Trophoblast cell (in vitro differentiated cells and primary cell): ENCODE measurements around the gene CADPS2.
A peak's percentile ranks its signal among the peaks of the same experiment; 100 is the strongest.

Experiments used
- DNase-seq, 2 donors: peaks; one replicate each; pipeline ENCODE4 v3.0.0-alpha.2; 2016
- H2AFZ ChIP-seq: 2 replicates; pipeline ENCODE4 v1.6.1; 2013; ENCODE audit warnings: low read length, moderate library complexity, mild to moderate bottlenecking; ENCODE audit not compliant: insufficient read depth, poor library complexity
- H2AK5ac ChIP-seq: 2 replicates; pipeline ENCODE4 v1.6.1; 2013; ENCODE audit warnings: mild to moderate bottlenecking, low read length
- H2BK120ac ChIP-seq: 2 replicates; pipeline ENCODE4 v1.6.1; 2013; ENCODE audit warnings: low read length, mild to moderate bottlenecking, moderate library complexity; ENCODE audit not compliant: insufficient read depth, poor library complexity
- H2BK12ac ChIP-seq: 2 replicates; pipeline ENCODE4 v1.6.1; 2013; ENCODE audit warnings: mild to moderate bottlenecking, low read length, moderate library complexity
- H2BK5ac ChIP-seq: 2 replicates; pipeline ENCODE4 v1.6.1; 2013; ENCODE audit warnings: low read length, low read depth, moderate library complexity, mild to moderate bottlenecking; ENCODE audit not compliant: poor library complexity
- H3K14ac ChIP-seq: 2 replicates; pipeline ENCODE4 v1.6.1; 2013; ENCODE audit warnings: mild to moderate bottlenecking, low read length
- H3K18ac ChIP-seq: 2 replicates; pipeline ENCODE4 v1.6.1; 2013; ENCODE audit warnings: mild to moderate bottlenecking, low read length
- H3K23ac ChIP-seq: 2 replicates; pipeline ENCODE4 v1.6.1; 2013; ENCODE audit warnings: low read length
- H3K27ac ChIP-seq: 2 replicates; pipeline ENCODE4 v1.5.1; 2013; ENCODE audit warnings: low read depth, mild to moderate bottlenecking, inconsistent platforms, low read length, moderate library complexity
- H3K27me3 ChIP-seq: 2 replicates; pipeline ENCODE4 v1.6.1; 2013; ENCODE audit warnings: inconsistent platforms, mild to moderate bottlenecking, low read length, moderate library complexity; ENCODE audit not compliant: insufficient read depth
- H3K36me3 ChIP-seq, 2 experiments: 1 replicate in 1 of 2; 2 replicates in 1 of 2; pipeline ENCODE4 v1.6.1; 2013; ENCODE audit warnings: low read length in 2 of 2, mild to moderate bottlenecking in 2 of 2, moderate library complexity in 1 of 2; ENCODE audit not compliant: insufficient read depth in 2 of 2, control insufficient read depth in 1 of 2
- H3K4ac ChIP-seq: 2 replicates; pipeline ENCODE4 v1.6.1; 2013; ENCODE audit warnings: low read depth, mild to moderate bottlenecking, low read length, moderate library complexity
- H3K4me1 ChIP-seq, 2 experiments: 1 replicate in 1 of 2; 2 replicates in 1 of 2; pipeline ENCODE4 v1.6.1; 2013; ENCODE audit warnings: low read length in 2 of 2, mild to moderate bottlenecking in 2 of 2, moderate library complexity in 1 of 2; ENCODE audit not compliant: insufficient read depth in 2 of 2, control insufficient read depth in 1 of 2
- H3K4me2 ChIP-seq: 2 replicates; pipeline ENCODE4 v1.6.1; 2013; ENCODE audit warnings: inconsistent platforms, mild to moderate bottlenecking, low read length, moderate library complexity
- H3K4me3 ChIP-seq: 2 replicates; pipeline ENCODE4 v1.5.1; 2013; ENCODE audit warnings: mild to moderate bottlenecking, low read depth, low read length, inconsistent platforms
- H3K79me1 ChIP-seq: one replicate; pipeline ENCODE4 v1.6.1; 2013; ENCODE audit warnings: low read length
- H3K79me2 ChIP-seq: 2 replicates; pipeline ENCODE4 v1.6.1; 2013; ENCODE audit warnings: low read length, mild to moderate bottlenecking; ENCODE audit not compliant: control insufficient read depth, insufficient read depth, poor library complexity
- H3K9ac ChIP-seq: 2 replicates; pipeline ENCODE4 v1.6.1; 2013; ENCODE audit warnings: mild to moderate bottlenecking, low read length
- H3K9me3 ChIP-seq: 2 replicates; pipeline ENCODE4 v1.6.1; 2013; ENCODE audit warnings: low read depth, mild to moderate bottlenecking, control low read depth, inconsistent platforms, low read length; ENCODE audit not compliant: insufficient read depth
- H4K12ac ChIP-seq: 2 replicates; pipeline ENCODE4 v1.6.1; 2013; ENCODE audit warnings: low read depth, mild to moderate bottlenecking, low read length, moderate library complexity
- H4K8ac ChIP-seq: 2 replicates; pipeline ENCODE4 v1.6.1; 2013; ENCODE audit warnings: low read depth, mild to moderate bottlenecking, low read length, moderate library complexity
- H4K91ac ChIP-seq: one replicate; pipeline ENCODE4 v1.6.1; 2013; ENCODE audit warnings: low read depth, mild to moderate bottlenecking, low read length, moderate library complexity
- WGBS: extraction: QIAGEN DNeasy Blood & Tissue Kit; methylation state at CpG from one replicate; pipeline ENCODE4 v1.1.7; 2013; ENCODE audit warnings: missing lambda C conversion rate; ENCODE audit not compliant: insufficient read length, insufficient coverage; ENCODE audit errors: extremely low coverage; 5-methylcytosine and 5-hydroxymethylcytosine counted together

Gene CADPS2

GRCh38 chr7:122869260-122869659 lies 17.0 kb downstream of the CADPS2 start:
- Histone ChIP-seq H3K79me2 (no peaks in the 10 kb centered on the region), H4K12ac (no peak overlapping the region), H3K4me3 (no peak overlapping the region), H4K8ac (no peak overlapping the region), H3K9me3 (no peaks in the 10 kb centered on the region), H2BK5ac (no peak overlapping the region), H3K27me3 (no peaks in the 10 kb centered on the region), H3K18ac (no peak overlapping the region), H2AFZ (no peak overlapping the region), H3K23ac (no peak overlapping the region), H3K36me3 (no peaks in the 10 kb centered on the region), H3K4me2 (no peak overlapping the region), H2AK5ac (no peak overlapping the region), H4K91ac (no peak overlapping the region), H3K4me1 (no peaks in the 10 kb centered on the region), H3K4ac (no peak overlapping the region), H3K14ac (no peak overlapping the region), H2BK120ac (no peak overlapping the region), H3K79me1 (no peaks in the 10 kb centered on the region), H3K9ac (no peak overlapping the region), H3K27ac (no peak overlapping the region), H2BK12ac (no peak overlapping the region)
- no CpG with 5 or more reads among the region's 1 CpG for WGBS
- no peak for DNase-seq

GRCh38 chr7:122867471-122867980 lies 18.7 kb downstream of the CADPS2 start:
- Histone ChIP-seq H3K18ac (no peak overlapping the region), H3K4me1 (no peaks in the 10 kb centered on the region), H3K14ac (no peak overlapping the region), H2AFZ (no peak overlapping the region), H3K9me3 (no peaks in the 10 kb centered on the region), H3K79me2 (no peaks in the 10 kb centered on the region), H2BK12ac (no peak overlapping the region), H3K4me2 (no peak overlapping the region), H2BK120ac (no peak overlapping the region), H3K27ac (no peak overlapping the region), H4K12ac (no peak overlapping the region), H4K91ac (no peak overlapping the region), H3K23ac (no peak overlapping the region), H3K27me3 (no peaks in the 10 kb centered on the region), H3K4ac (no peak overlapping the region), H2BK5ac (no peak overlapping the region), H4K8ac (no peak overlapping the region), H2AK5ac (no peak overlapping the region), H3K4me3 (no peak overlapping the region), H3K36me3 (no peaks in the 10 kb centered on the region), H3K79me1 (no peaks in the 10 kb centered on the region), H3K9ac (no peak overlapping the region)
- no peak for DNase-seq

GRCh38 chr7:122864838-122865237 lies 21.4 kb downstream of the CADPS2 start:
- no CpG with 5 or more reads among the region's 3 CpGs for whole genome bisulfite sequencing
- H3K79me1 ChIP-seq = no peaks in the 10 kb centered on the region

GRCh38 chr7:122864016-122864415 lies 22.2 kb downstream of the CADPS2 start:
- Histone ChIP-seq H3K14ac (no peak overlapping the region), H4K91ac (no peak overlapping the region), H3K9me3 (no peaks in the 10 kb centered on the region), H3K27ac (no peak overlapping the region), H3K27me3 (no peaks in the 10 kb centered on the region), H3K79me1 (no peaks in the 10 kb centered on the region), H4K8ac (no peak overlapping the region), H3K23ac (no peak overlapping the region), H3K9ac (no peak overlapping the region), H2BK120ac (no peak overlapping the region), H3K79me2 (no peaks in the 10 kb centered on the region), H2AK5ac (no peak overlapping the region), H4K12ac (no peak overlapping the region), H3K36me3 (no peaks in the 10 kb centered on the region), H3K4me1 (no peaks in the 10 kb centered on the region), H2BK5ac (no peak overlapping the region), H2AFZ (no peak overlapping the region), H3K18ac (no peak overlapping the region), H3K4me2 (no peak overlapping the region), H3K4ac (no peak overlapping the region), H3K4me3 (no peak overlapping the region), H2BK12ac (no peak overlapping the region)
- WGBS = no CpG with 5 or more reads among the region's 2 CpGs
- DNase-seq = no peak

More at GRCh38 chr7:122864838-122865237, 21.4 kb downstream of the CADPS2 start:
- Histone ChIP-seq H3K4me2 (no peak overlapping the region), H4K91ac (no peak overlapping the region), H3K27me3 (no peaks in the 10 kb centered on the region), H2BK12ac (no peak overlapping the region), H4K12ac (no peak overlapping the region), H3K9ac (no peak overlapping the region), H3K18ac (no peak overlapping the region), H3K4me1 (no peaks in the 10 kb centered on the region), H3K9me3 (no peaks in the 10 kb centered on the region), H2AK5ac (no peak overlapping the region), H3K14ac (no peak overlapping the region), H4K8ac (no peak overlapping the region), H3K4me3 (no peak overlapping the region), H3K4ac (no peak overlapping the region), H2BK5ac (no peak overlapping the region), H3K27ac (no peak overlapping the region), H2BK120ac (no peak overlapping the region), H3K79me2 (no peaks in the 10 kb centered on the region), H3K23ac (peak overlapping the region; percentile 73), H3K36me3 (no peaks in the 10 kb centered on the region), H2AFZ (no peak overlapping the region)
- no peak for DNase-seq
